SU-DHL-6 (cell line): ENCODE measurements around the gene CACTIN.
"Not testable (repeated sequence)": the region's sequence is repeated elsewhere in the genome, so short reads cannot be mapped to it uniquely, and the experiment has no call there.

ENCODE experiments used
- H2AFZ ChIP-seq: fragments of 200-600 bp; sonication (generic); 2 replicates; pipeline ENCODE4 v1.6.1; 2014; ENCODE audit warnings: low read depth, mild to moderate bottlenecking, moderate library complexity, mixed read lengths, antibody characterized with exemption, low read length; ENCODE audit not compliant: severe bottlenecking
- H3F3A ChIP-seq: fragments of 200-600 bp; shearing (Covaris generic); 2 replicates; pipeline ENCODE4 v1.6.0; 2016; ENCODE audit warnings: antibody characterized with exemption, mild to moderate bottlenecking; ENCODE audit not compliant: insufficient read depth
- H3K27ac ChIP-seq: fragments of 200-600 bp; sonication (generic); 2 replicates; pipeline ENCODE4 v1.5.1; 2016; ENCODE audit warnings: low read depth, mild to moderate bottlenecking, low read length, moderate library complexity, mixed read lengths
- H3K27me3 ChIP-seq: fragments of 200-600 bp; sonication (generic), shearing (Covaris generic); 2 replicates; pipeline ENCODE4 v1.6.0; 2014; ENCODE audit warnings: mild to moderate bottlenecking, low read length
- H3K36me3 ChIP-seq: fragments of 200-600 bp; sonication (generic); 2 replicates; pipeline ENCODE4 v1.6.1; 2014; ENCODE audit warnings: mild to moderate bottlenecking, low read length, mixed read lengths
- H3K4me2 ChIP-seq: fragments of 300-600, 200-600 bp; shearing (Covaris generic), sonication (generic); 2 replicates; pipeline ENCODE4 v1.6.0; 2014; ENCODE audit warnings: low read length, low read depth, mild to moderate bottlenecking; ENCODE audit not compliant: poor library complexity, severe bottlenecking
- H3K4me3 ChIP-seq: fragments of 200-600 bp; sonication (generic); 2 replicates; pipeline ENCODE4 v1.5.1; 2014; ENCODE audit warnings: antibody characterized with exemption, low read length, mild to moderate bottlenecking, mixed read lengths; ENCODE audit not compliant: insufficient read depth, poor library complexity, severe bottlenecking
- H3K79me2 ChIP-seq: fragments of 200-600 bp; sonication (generic); 2 replicates; pipeline ENCODE4 v1.6.1; 2014; ENCODE audit warnings: mild to moderate bottlenecking, low read length, moderate library complexity; ENCODE audit not compliant: insufficient read depth
- H3K9ac ChIP-seq: fragments of 200-600 bp; sonication (generic); 2 replicates; pipeline ENCODE4 v1.7.0; 2014; ENCODE audit warnings: mild to moderate bottlenecking, low read length
- H3K9me2 ChIP-seq: fragments of 200-600 bp; sonication (generic); replicated peaks from 2 replicates; pipeline ENCODE4 v1.6.1; 2014; ENCODE audit warnings: low read length; ENCODE audit not compliant: insufficient read depth
- H3K9me3 ChIP-seq: fragments of 200-600 bp; sonication (generic); 2 replicates; pipeline ENCODE4 v1.6.1; 2014; ENCODE audit warnings: low read length, mixed read lengths; ENCODE audit not compliant: insufficient read depth
- H4K20me1 ChIP-seq: fragments of 200-600 bp; sonication (generic); 2 replicates; pipeline ENCODE4 v1.6.1; 2014; ENCODE audit warnings: low read depth, mild to moderate bottlenecking, antibody characterized with exemption, low read length, moderate library complexity, mixed read lengths
- EZH2phosphoT487 ChIP-seq: fragments of 200-600 bp; sonication (generic), shearing (Covaris generic); conservative IDR thresholded peaks from 2 replicates; pipeline ENCODE4 v1.6.1; 2018; ENCODE audit warnings: mild to moderate bottlenecking, antibody characterized with exemption, low read length, moderate library complexity, mixed read lengths
- TF ChIP-seq, protein P1 (sequence below): fragments of 200-600 bp; sonication (generic); IDR thresholded peaks from one replicate; pipeline ENCODE4 v1.5.1; 2017; ENCODE audit warnings: antibody characterized with exemption, mild to moderate bottlenecking, low read length, moderate library complexity; ENCODE audit not compliant: insufficient read depth, poor library complexity, severe bottlenecking

CACTIN gene

DNA sequence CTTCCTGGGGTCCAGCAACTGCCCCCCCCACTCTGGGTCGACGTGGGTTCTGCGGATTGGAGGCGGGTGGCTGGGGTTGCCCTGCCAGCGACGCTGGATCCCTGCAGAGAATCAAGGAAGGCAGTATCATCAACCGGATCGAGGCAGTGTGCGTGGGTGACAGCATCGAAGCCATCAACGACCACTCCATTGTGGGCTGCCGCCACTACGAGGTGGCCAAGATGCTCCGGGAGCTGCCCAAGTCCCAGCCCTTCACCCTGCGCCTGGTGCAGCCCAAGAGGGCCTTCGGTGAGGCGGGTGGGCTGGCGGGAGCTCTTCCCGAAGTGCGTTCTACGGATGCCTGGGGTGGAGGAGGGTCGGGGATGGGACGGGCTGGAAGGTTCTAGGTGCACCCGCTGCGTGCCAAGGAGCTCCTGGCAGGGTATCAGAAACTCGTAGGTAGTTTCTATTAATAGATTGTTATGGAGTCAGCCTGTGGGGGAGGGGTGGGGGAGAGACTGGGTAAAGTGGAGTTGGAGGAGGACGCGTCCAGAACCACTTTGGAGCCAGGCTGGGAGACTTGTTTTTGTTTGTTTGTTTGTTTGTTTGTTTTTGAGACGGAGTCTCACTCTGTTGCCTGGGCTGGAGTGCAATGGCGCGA is 39.8 kb downstream of the CACTIN start:
- no peaks in the 10 kb centered on the region for H3K79me2 ChIP-seq
- H3K36me3 ChIP-seq, result no peaks in the 10 kb centered on the region
- H3K9ac ChIP-seq, result no peak overlapping the region
- H3K9me3 ChIP-seq, result peaks cover 10% of the 10 kb centered on the region; the same call in 1 of the 2 replicates
- no peaks in the 10 kb centered on the region for H3K27me3 ChIP-seq
- no peak overlapping the region for H3K4me3 ChIP-seq
- no peaks in the 10 kb centered on the region for H4K20me1 ChIP-seq
- H3K4me2 ChIP-seq, result no peak overlapping the region
- H3K9me2 ChIP-seq, result no peaks in the 10 kb centered on the region
- no peak overlapping the region for H3K27ac ChIP-seq
- 0 out of 2 replicates have a peak, but pooled peaks cover 3% of the 10 kb centered on the region for H3F3A ChIP-seq
- no peak for TF ChIP-seq EZH2phosphoT487
- TF ChIP-seq, protein P1, sequence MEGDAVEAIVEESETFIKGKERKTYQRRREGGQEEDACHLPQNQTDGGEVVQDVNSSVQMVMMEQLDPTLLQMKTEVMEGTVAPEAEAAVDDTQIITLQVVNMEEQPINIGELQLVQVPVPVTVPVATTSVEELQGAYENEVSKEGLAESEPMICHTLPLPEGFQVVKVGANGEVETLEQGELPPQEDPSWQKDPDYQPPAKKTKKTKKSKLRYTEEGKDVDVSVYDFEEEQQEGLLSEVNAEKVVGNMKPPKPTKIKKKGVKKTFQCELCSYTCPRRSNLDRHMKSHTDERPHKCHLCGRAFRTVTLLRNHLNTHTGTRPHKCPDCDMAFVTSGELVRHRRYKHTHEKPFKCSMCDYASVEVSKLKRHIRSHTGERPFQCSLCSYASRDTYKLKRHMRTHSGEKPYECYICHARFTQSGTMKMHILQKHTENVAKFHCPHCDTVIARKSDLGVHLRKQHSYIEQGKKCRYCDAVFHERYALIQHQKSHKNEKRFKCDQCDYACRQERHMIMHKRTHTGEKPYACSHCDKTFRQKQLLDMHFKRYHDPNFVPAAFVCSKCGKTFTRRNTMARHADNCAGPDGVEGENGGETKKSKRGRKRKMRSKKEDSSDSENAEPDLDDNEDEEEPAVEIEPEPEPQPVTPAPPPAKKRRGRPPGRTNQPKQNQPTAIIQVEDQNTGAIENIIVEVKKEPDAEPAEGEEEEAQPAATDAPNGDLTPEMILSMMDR, result no peak
- no peak overlapping the region for H2AFZ ChIP-seq

DNA sequence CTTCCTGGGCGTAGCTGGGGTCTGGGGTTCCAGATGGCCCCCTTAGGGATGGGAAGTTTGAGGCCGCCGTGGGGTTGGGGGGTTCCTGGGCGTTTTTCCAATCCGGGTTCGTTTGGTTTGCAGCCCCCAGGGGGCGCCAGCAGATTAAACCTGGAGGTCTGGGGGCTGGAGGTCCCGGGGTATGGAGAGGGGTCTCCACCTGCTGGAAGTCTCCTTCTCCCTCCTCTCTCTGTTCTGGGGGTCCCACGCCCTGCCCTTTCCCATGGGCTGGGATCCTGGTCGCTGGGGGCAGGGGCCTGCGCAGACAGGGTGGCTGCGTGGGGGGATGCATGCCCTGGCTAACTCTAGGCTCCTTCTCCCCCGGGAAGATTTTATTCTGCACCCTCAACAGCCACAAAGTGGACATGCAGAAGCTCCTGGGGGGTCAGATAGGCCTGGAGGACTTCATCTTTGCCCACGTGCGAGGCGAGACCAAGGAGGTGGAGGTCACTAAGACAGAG is 40.4 kb downstream of the CACTIN start:
- H3K79me2 ChIP-seq, result no peaks in the 10 kb centered on the region
- H3K36me3 ChIP-seq, result no peaks in the 10 kb centered on the region
- H3K27ac ChIP-seq, result no peak overlapping the region
- H3K4me2 ChIP-seq, result no peak overlapping the region
- H3K9ac ChIP-seq, result no peak overlapping the region
- H3K27me3 ChIP-seq, result no peaks in the 10 kb centered on the region
- H3F3A ChIP-seq, result 0 out of 2 replicates have a peak, but pooled peaks cover 3% of the 10 kb centered on the region
- no peak overlapping the region for H3K4me3 ChIP-seq
- H3K9me2 ChIP-seq, result no peaks in the 10 kb centered on the region
- H2AFZ ChIP-seq, result no peak overlapping the region
- no peak for TF ChIP-seq EZH2phosphoT487
- TF ChIP-seq, protein P1, result peak; percentile 43
- H3K9me3 ChIP-seq, result peaks cover 10% of the 10 kb centered on the region; the same call in 1 of the 2 replicates
- no peaks in the 10 kb centered on the region for H4K20me1 ChIP-seq

DNA sequence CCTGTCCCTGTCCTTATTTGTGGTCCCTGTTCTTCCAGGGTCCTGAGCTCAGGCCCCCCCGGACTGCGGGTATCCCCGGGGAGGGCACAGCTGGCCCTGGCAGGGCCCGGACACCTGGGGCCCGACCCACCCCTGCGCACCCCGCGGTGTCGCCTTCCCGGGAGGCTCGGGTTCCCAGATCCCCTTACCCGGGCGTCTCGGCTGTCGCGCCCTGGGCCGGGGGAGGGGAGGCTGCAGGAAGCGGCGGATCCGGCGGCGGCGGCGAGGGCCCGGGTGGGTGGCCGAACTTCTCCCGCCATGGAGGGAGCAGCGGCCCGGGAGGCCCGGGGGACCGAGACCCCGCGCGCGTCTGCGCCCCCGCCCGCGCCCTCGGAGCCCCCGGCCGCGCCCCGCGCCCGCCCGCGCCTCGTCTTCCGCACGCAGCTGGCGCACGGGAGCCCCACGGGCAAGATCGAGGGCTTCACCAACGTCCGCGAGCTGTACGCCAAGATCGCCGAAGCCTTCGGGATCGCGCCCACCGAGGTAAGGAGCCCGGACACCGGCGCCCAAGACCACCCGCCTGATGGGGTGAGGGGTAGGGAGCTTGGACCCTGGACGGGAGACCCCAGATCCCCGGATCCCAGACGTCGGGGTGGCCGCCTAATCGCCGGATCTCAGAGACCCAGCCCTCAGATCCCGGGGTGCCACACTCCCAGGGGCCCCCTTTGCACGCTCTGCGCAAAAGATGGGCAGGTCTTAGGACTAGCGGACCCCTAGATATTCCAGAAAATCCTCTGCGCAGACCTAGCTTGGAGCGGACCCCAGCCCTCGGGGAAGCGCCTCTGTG is 41.1 kb downstream of the CACTIN start, which contains the start of gene GIPC3:
TSS of gene GIPC3 (plus strand) at position 178 of the 826 bp plus-strand sequence. CDS start at position 298, 120 bp downstream.
- no peaks in the 10 kb centered on the region for H3K27me3 ChIP-seq
- H3K4me2 ChIP-seq, result no peak within 1 kb of the TSS
- H2AFZ ChIP-seq, result no peak within 1 kb of the TSS
- H4K20me1 ChIP-seq, result no peaks in the 10 kb centered on the region
- TF ChIP-seq, protein P1, result no peak
- no peak for TF ChIP-seq EZH2phosphoT487
- H3K36me3 ChIP-seq, result no peaks in the 10 kb centered on the region
- H3K4me3 ChIP-seq, result no peak within 1 kb of the TSS
- H3K9ac ChIP-seq, result no peak within 1 kb of the TSS
- no peaks in the 10 kb centered on the region for H3F3A ChIP-seq
- no peak within 1 kb of the TSS for H3K27ac ChIP-seq
- no peaks in the 10 kb centered on the region for H3K79me2 ChIP-seq
- 0 out of 2 replicates have a peak, but pooled peaks cover 4% of the 10 kb centered on the region for H3K9me3 ChIP-seq
- no peaks in the 10 kb centered on the region for H3K9me2 ChIP-seq

DNA sequence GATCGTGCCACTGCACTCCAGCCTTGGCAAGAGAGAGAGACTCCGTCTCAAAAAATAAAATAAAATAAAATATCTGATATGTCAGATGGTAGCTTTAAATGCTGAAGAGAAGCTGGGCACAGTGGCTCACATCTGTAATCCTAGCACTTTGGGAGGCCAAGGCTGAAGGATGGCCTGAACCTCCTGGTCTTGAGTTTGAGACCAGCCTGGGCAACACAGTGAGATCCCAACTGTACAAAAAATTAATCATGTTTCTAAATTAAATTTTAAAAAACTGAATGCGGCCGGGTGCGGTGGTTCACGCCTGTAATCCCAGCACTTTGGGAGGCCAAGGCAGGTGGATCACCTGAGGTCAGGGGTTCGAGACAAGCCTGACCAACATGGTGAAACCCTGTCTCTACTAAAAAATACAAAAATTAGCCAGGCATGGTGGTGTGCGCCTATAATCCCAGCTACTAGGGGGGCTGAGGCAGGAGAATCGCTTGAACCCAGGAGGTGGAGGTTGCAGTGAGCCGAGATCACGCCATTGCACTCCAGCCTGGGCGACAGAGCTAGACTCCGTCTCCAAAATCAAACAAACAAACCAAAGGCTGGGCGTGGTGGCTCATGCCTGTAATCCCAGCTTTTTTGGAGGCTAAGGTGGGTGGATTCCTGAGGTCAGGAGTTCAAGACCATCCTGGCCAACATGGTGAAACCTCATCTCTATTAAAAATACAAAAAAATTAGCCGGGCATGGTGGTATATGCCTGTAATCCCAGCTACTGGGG is 42.4 kb downstream of the CACTIN start:
- not testable (repeated sequence) for H3K9ac ChIP-seq, H3K4me2 ChIP-seq, H3K9me3 ChIP-seq, H3K79me2 ChIP-seq, H3K27ac ChIP-seq, H3F3A ChIP-seq, H4K20me1 ChIP-seq, H3K36me3 ChIP-seq, H3K4me3 ChIP-seq, H2AFZ ChIP-seq, H3K27me3 ChIP-seq, H3K9me2 ChIP-seq

DNA sequence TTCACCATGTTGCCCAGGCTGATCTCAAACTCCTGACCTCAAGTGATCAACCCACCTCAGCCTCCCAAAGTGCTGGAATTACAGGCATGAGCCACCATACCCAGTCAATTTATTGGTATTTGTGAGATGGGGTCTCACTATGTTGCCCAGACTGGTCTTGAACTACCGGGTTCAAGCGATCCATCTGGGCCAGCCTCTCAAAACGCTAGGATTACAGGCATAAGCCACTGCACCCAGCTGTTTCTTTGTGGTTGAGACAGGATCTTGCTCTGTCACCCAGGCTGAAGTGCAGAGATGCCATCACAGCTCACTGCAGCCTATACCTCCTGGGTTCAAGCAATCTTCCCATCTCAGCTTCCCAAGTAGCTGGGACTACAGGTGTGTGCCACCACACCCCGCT is 44.8 kb downstream of the CACTIN start:
- H3K9me3 ChIP-seq, H3K4me2 ChIP-seq, H3K9me2 ChIP-seq, H3K27ac ChIP-seq, H4K20me1 ChIP-seq, H3F3A ChIP-seq, H3K4me3 ChIP-seq, H3K27me3 ChIP-seq, H3K79me2 ChIP-seq, H3K36me3 ChIP-seq, H3K9ac ChIP-seq, H2AFZ ChIP-seq: not testable (repeated sequence)
